ENCODE measurements around the gene TLL1.

TLL1 gene

GRCh38 chr4:166043801-166044200 is 170.8 kb downstream of the TLL1 start:
- H2BK120ac ChIP-seq (ENCODE audit: low read depth, low read length), result no peak overlapping the region
- no peaks in the 10 kb centered on the region for H3K36me3 ChIP-seq (ENCODE audit: control insufficient read depth, insufficient read depth, low read length)
- WGBS (ENCODE audit: extremely low coverage, insufficient coverage, low lambda C conversion rate), result no CpG with 5 or more reads among the region's 6 CpGs
- H3K27ac ChIP-seq (ENCODE audit: low read depth, low read length), result no peak overlapping the region
- H3K79me1 ChIP-seq (ENCODE audit: low read length), result no peaks in the 10 kb centered on the region
- no peak overlapping the region for H4K8ac ChIP-seq (ENCODE audit: low read depth, low read length)
- no peak overlapping the region for H2AK5ac ChIP-seq (ENCODE audit: low read length)
- no peak overlapping the region for H4K5ac ChIP-seq (ENCODE audit: low read length)
- H2BK5ac ChIP-seq (ENCODE audit: low read length), result no peak overlapping the region
- no peak overlapping the region for H3K23ac ChIP-seq (ENCODE audit: low read length)
- H3K18ac ChIP-seq (ENCODE audit: low read length), result no peak overlapping the region
- H3K56ac ChIP-seq (ENCODE audit: low read length), result no peak overlapping the region
- no peak overlapping the region for H2BK15ac ChIP-seq (replicated peaks; ENCODE audit: low read depth)
- no peaks in the 10 kb centered on the region for H3K27me3 ChIP-seq (ENCODE audit: insufficient read depth, low read length, poor library complexity)
- no peak overlapping the region for H3K9ac ChIP-seq (ENCODE audit: low read length)
- H3K4ac ChIP-seq (ENCODE audit: low read depth, low read length), result no peak overlapping the region
- H3K4me1 ChIP-seq (ENCODE audit: control insufficient read depth, low read depth, low read length), result no peaks in the 10 kb centered on the region
- H3K79me2 ChIP-seq (ENCODE audit: control insufficient read depth, insufficient read depth, low read length), result no peaks in the 10 kb centered on the region
- H3K4me2 ChIP-seq (ENCODE audit: low read length), result no peak overlapping the region
- no peak for DNase-seq
- H3K4me3 ChIP-seq (ENCODE audit: low read length), result no peak overlapping the region

DNA sequence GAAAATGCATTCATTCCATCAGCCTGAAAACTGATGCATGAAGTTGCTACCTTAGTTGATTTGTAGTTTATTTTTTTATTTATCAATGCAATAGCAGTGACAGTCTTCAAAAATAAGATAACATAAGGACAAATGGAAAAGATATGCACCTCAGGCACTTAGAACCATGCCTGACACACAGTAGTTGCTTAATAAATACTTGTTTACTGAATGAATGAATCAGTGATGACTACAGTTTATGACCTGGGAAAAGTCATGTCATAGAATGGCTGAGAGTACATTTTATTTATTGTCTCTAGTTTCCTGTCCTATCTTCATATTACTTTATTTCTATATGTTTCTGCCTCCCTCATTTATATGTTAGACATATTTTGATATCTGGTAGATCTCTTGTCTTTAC is 171.8 kb downstream of the TLL1 start:
- Histone ChIP-seq H3K36me3 (ENCODE audit: control insufficient read depth, insufficient read depth, low read length) (no peaks in the 10 kb centered on the region), H3K56ac (ENCODE audit: low read length) (no peak overlapping the region), H3K4me2 (ENCODE audit: low read length) (no peak overlapping the region), H4K5ac (ENCODE audit: low read length) (no peak overlapping the region), H3K79me2 (ENCODE audit: control insufficient read depth, insufficient read depth, low read length) (no peaks in the 10 kb centered on the region), H3K23ac (ENCODE audit: low read length) (no peak overlapping the region), H3K4me3 (ENCODE audit: low read length) (no peak overlapping the region), H4K8ac (ENCODE audit: low read depth, low read length) (no peak overlapping the region), H3K4ac (ENCODE audit: low read depth, low read length) (no peak overlapping the region), H2AK5ac (ENCODE audit: low read length) (no peak overlapping the region), H2BK120ac (ENCODE audit: low read depth, low read length) (no peak overlapping the region), H2BK5ac (ENCODE audit: low read length) (no peak overlapping the region), H3K27me3 (ENCODE audit: insufficient read depth, low read length, poor library complexity) (no peaks in the 10 kb centered on the region), H3K9ac (ENCODE audit: low read length) (no peak overlapping the region), H3K4me1 (ENCODE audit: control insufficient read depth, low read depth, low read length) (no peaks in the 10 kb centered on the region), H3K79me1 (ENCODE audit: low read length) (no peaks in the 10 kb centered on the region), H3K27ac (ENCODE audit: low read depth, low read length) (no peak overlapping the region), H2BK15ac (replicated peaks; ENCODE audit: low read depth) (no peak overlapping the region), H3K18ac (ENCODE audit: low read length) (no peak overlapping the region)
- no peak for DNase-seq

DNA sequence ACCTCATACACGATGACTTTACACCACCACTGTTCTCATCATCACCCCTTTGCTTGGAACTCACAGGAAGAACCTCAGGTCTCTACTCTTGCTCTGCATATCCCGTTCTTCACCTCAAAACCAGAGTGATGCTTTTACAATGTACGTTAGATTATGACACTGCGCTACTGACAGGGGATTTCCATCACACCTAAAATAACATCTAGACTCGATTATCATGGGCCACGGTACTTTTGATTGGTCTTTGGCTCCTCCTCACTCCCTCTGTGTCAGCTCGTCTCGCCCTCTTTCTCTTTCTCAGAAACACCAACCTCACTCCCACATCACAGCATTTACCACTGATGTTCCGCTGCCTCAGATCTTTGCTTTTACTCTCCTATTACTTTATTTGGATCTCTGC is 172.4 kb downstream of the TLL1 start:
- no peaks in the 10 kb centered on the region for H3K27me3 ChIP-seq (ENCODE audit: insufficient read depth, low read length, poor library complexity)
- no peaks in the 10 kb centered on the region for H3K79me1 ChIP-seq (ENCODE audit: low read length)
- no peaks in the 10 kb centered on the region for H3K36me3 ChIP-seq (ENCODE audit: control insufficient read depth, insufficient read depth, low read length)
- DNase-seq, result no peak
- H3K27ac ChIP-seq (ENCODE audit: low read depth, low read length), result no peak overlapping the region
- no peak overlapping the region for H4K5ac ChIP-seq (ENCODE audit: low read length)
- no peak overlapping the region for H2BK5ac ChIP-seq (ENCODE audit: low read length)
- no peak overlapping the region for H3K56ac ChIP-seq (ENCODE audit: low read length)
- no peak overlapping the region for H3K18ac ChIP-seq (ENCODE audit: low read length)
- H3K79me2 ChIP-seq (ENCODE audit: control insufficient read depth, insufficient read depth, low read length), result no peaks in the 10 kb centered on the region
- no peak overlapping the region for H3K23ac ChIP-seq (ENCODE audit: low read length)
- whole genome bisulfite sequencing (ENCODE audit: extremely low coverage, insufficient coverage, low lambda C conversion rate), result no CpG with 5 or more reads among the region's 9 CpGs
- no peak overlapping the region for H3K4ac ChIP-seq (ENCODE audit: low read depth, low read length)
- no peak overlapping the region for H2BK15ac ChIP-seq (replicated peaks; ENCODE audit: low read depth)
- no peak overlapping the region for H2BK120ac ChIP-seq (ENCODE audit: low read depth, low read length)
- no peak overlapping the region for H3K4me2 ChIP-seq (ENCODE audit: low read length)
- no peak overlapping the region for H3K9ac ChIP-seq (ENCODE audit: low read length)
- no peaks in the 10 kb centered on the region for H3K4me1 ChIP-seq (ENCODE audit: control insufficient read depth, low read depth, low read length)
- H3K4me3 ChIP-seq (ENCODE audit: low read length), result no peak overlapping the region
- H2AK5ac ChIP-seq (ENCODE audit: low read length), result no peak overlapping the region
- no peak overlapping the region for H4K8ac ChIP-seq (ENCODE audit: low read depth, low read length)

- Histone ChIP-seq H3K79me2 (ENCODE audit: control insufficient read depth, insufficient read depth, low read length) (no peaks in the 10 kb centered on the region), H3K9ac (ENCODE audit: low read length) (no peak overlapping the region), H3K36me3 (ENCODE audit: control insufficient read depth, insufficient read depth, low read length) (no peaks in the 10 kb centered on the region)
These were observed 176.0 kb downstream of the TLL1 start for GRCh38 chr4:166049036-166049435.

DNA sequence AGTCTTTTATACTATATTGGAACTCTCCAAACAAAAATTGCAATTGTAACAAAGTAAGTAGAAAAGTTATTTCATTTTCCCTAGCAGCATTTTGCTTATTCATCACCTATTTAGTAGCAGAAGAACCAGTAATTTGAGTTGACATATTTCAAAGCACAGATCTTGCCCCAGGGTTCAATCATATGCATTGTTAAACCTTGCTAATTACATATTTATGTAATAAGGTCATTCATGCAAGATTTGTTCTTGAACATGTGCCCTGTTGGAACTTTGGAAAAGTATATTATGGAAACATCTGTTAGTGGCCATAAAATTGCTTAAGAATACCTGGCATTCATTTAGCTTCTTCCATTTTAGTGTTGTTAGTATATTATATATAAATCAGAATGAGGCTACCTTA is 191.7 kb downstream of the TLL1 start:
- Histone ChIP-seq H3K4ac (ENCODE audit: low read depth, low read length) (no peak overlapping the region), H3K4me2 (ENCODE audit: low read length) (no peak overlapping the region), H4K8ac (ENCODE audit: low read depth, low read length) (no peak overlapping the region), H2BK15ac (replicated peaks; ENCODE audit: low read depth) (no peak overlapping the region), H3K27ac (ENCODE audit: low read depth, low read length) (no peak overlapping the region), H3K79me1 (ENCODE audit: low read length) (no peaks in the 10 kb centered on the region), H3K4me3 (ENCODE audit: low read length) (no peak overlapping the region), H3K4me1 (ENCODE audit: control insufficient read depth, low read depth, low read length) (no peaks in the 10 kb centered on the region), H3K9ac (ENCODE audit: low read length) (no peak overlapping the region), H2AK5ac (ENCODE audit: low read length) (no peak overlapping the region), H3K79me2 (ENCODE audit: control insufficient read depth, insufficient read depth, low read length) (no peaks in the 10 kb centered on the region), H3K56ac (ENCODE audit: low read length) (no peak overlapping the region), H3K27me3 (ENCODE audit: insufficient read depth, low read length, poor library complexity) (no peaks in the 10 kb centered on the region), H4K5ac (ENCODE audit: low read length) (no peak overlapping the region), H2BK120ac (ENCODE audit: low read depth, low read length) (no peak overlapping the region), H3K36me3 (ENCODE audit: control insufficient read depth, insufficient read depth, low read length) (no peaks in the 10 kb centered on the region), H2BK5ac (ENCODE audit: low read length) (no peak overlapping the region), H3K23ac (ENCODE audit: low read length) (no peak overlapping the region), H3K18ac (ENCODE audit: low read length) (no peak overlapping the region)
- no peak for DNase-seq

More at GRCh38 chr4:166049036-166049435, 176.0 kb downstream of the TLL1 start:
- no peak overlapping the region for H2AK5ac ChIP-seq (ENCODE audit: low read length)
- no peak overlapping the region for H2BK5ac ChIP-seq (ENCODE audit: low read length)
- WGBS (ENCODE audit: extremely low coverage, insufficient coverage, low lambda C conversion rate), result 100% methylated on average over 1 of the region's 5 CpGs
- H2BK120ac ChIP-seq (ENCODE audit: low read depth, low read length), result no peak overlapping the region
- no peak overlapping the region for H3K27ac ChIP-seq (ENCODE audit: low read depth, low read length)
- H3K79me1 ChIP-seq (ENCODE audit: low read length), result no peaks in the 10 kb centered on the region
- H4K8ac ChIP-seq (ENCODE audit: low read depth, low read length), result no peak overlapping the region
- no peak overlapping the region for H3K4ac ChIP-seq (ENCODE audit: low read depth, low read length)
- no peak overlapping the region for H3K4me3 ChIP-seq (ENCODE audit: low read length)
- no peak overlapping the region for H4K5ac ChIP-seq (ENCODE audit: low read length)
- no peak overlapping the region for H3K18ac ChIP-seq (ENCODE audit: low read length)
- no peak overlapping the region for H3K56ac ChIP-seq (ENCODE audit: low read length)
- H3K27me3 ChIP-seq (ENCODE audit: insufficient read depth, low read length, poor library complexity), result no peaks in the 10 kb centered on the region
- no peak overlapping the region for H3K4me2 ChIP-seq (ENCODE audit: low read length)
- no peak for DNase-seq
- H2BK15ac ChIP-seq (replicated peaks; ENCODE audit: low read depth), result no peak overlapping the region
- H3K23ac ChIP-seq (ENCODE audit: low read length), result no peak overlapping the region
- H3K4me1 ChIP-seq (ENCODE audit: control insufficient read depth, low read depth, low read length), result no peaks in the 10 kb centered on the region

- Histone ChIP-seq H3K27me3 (ENCODE audit: insufficient read depth, low read length, poor library complexity) (no peaks in the 10 kb centered on the region), H2BK5ac (ENCODE audit: low read length) (no peak overlapping the region), H3K4me2 (ENCODE audit: low read length) (no peak overlapping the region), H2BK120ac (ENCODE audit: low read depth, low read length) (no peak overlapping the region), H3K36me3 (ENCODE audit: control insufficient read depth, insufficient read depth, low read length) (no peaks in the 10 kb centered on the region), H3K27ac (ENCODE audit: low read depth, low read length) (no peak overlapping the region), H3K4me1 (ENCODE audit: control insufficient read depth, low read depth, low read length) (no peaks in the 10 kb centered on the region), H2BK15ac (replicated peaks; ENCODE audit: low read depth) (no peak overlapping the region), H3K9ac (ENCODE audit: low read length) (no peak overlapping the region), H3K23ac (ENCODE audit: low read length) (no peak overlapping the region), H3K4ac (ENCODE audit: low read depth, low read length) (no peak overlapping the region), H3K18ac (ENCODE audit: low read length) (no peak overlapping the region), H4K8ac (ENCODE audit: low read depth, low read length) (no peak overlapping the region), H2AK5ac (ENCODE audit: low read length) (no peak overlapping the region), H3K79me2 (ENCODE audit: control insufficient read depth, insufficient read depth, low read length) (no peaks in the 10 kb centered on the region), H3K56ac (ENCODE audit: low read length) (no peak overlapping the region), H3K79me1 (ENCODE audit: low read length) (no peaks in the 10 kb centered on the region), H4K5ac (ENCODE audit: low read length) (no peak overlapping the region), H3K4me3 (ENCODE audit: low read length) (no peak overlapping the region)
- no CpG with 5 or more reads among the region's 2 CpGs for WGBS (ENCODE audit: extremely low coverage, insufficient coverage, low lambda C conversion rate)
- no peak for DNase-seq
These were observed 192.3 kb downstream of the TLL1 start for GRCh38 chr4:166065324-166065723.
